Activated T-helper 1 cell treated with Interleukin-2 at 50 U/mL for 16 hours (primary cell): ENCODE data around the gene OBSCN.
A peak's percentile ranks its signal among the peaks of the same experiment; 100 is the strongest.

Experiments used
- DNase-seq: peaks from one replicate; pipeline ENCODE4 v3.0.0-alpha.2; 2020; ENCODE audit warnings: low read depth

OBSCN gene

GRCh38 chr1:228207851-228208821, at the start of gene OBSCN:
Gene OBSCN, plus strand, starts transcription at chr1:228208044. Its CDS starts 3,740 bp downstream, at chr1:228211784.
- DNase-seq: no peak

GRCh38 chr1:228158151-228159007, 49.5 kb upstream of the OBSCN start:
- no peak for DNase-seq

- no peak for DNase-seq
Observed at GRCh38 chr1:228159008-228159665, 48.7 kb upstream of the OBSCN start.

GRCh38 chr1:228160201-228160761, 47.6 kb upstream of the OBSCN start:
- no peak for DNase-seq

DNA sequence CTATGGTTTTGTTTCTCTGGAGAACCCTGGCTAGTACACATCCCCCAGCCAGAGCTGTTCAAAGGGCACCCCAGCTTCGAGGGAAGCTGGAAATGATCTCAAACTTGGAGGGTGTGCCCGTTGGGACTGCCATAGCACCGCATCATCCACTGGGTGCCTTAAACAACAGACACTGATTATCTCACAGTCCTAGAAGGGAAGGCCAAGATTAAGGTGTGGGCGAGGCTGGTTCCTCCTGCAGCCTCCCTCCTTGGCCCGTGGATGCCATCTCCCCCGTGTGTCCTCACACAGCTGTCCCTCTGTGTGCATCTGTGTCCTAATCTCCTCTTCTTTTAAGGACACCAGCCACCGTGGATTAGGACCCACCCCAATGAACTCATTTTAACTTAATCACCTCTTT, 46.5 kb upstream of the OBSCN start:
- no peak for DNase-seq

DNA sequence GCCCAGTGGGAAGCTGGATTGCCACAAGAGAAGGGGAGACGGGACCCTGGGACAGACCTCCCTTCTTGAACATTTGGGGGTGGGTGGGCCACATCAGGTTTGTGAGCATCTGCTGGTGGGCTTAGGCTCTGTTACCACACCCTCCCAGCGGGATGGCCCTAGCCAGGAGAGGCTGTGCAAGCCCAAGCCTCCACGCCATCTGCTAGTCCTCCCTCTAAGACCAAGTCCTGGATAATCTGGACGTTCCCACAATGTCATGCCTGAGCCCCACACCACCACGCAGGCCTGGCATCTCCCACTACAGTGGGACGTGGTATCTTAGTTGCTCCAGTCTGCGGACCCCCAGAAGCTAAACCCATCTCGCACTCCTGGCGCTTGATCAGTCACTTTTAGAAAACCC, 46.0 kb upstream of the OBSCN start:
- no peak for DNase-seq

DNA sequence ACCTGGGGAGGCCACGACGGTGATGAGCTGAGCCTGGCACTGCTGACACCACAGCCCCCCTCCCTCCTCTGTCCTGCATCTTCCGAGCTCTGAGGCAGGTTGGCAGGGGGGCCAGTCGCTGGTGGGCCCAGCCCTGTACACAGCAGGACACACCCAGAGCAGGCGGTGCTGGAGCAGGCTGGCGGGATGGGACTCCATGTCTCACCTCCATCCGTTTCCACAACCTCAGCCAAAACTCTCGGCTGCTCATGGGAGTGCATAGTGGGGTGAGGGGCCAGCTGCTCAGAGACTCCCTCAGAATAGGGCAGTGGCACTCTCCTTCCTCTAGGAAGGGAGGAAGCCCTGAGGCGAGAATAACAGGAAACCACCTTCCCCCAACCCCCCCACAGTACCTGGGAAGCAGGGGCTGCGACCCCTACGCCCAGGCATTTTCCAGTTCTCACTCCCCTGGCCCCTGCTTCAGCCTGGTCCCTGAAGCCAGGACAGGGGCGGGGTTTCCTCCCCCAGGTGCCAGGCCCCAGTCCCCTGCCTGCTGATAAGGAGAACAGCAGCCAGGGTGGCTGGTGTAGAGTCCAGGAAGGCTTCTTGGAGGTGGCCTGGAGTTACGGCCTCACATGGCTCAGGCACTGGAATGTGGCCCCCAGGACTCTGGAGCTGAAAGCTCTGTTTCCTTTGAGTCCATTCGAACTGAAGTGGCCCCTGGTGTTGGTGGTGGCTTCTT, 45.4 kb upstream of the OBSCN start:
- no peak for DNase-seq

GRCh38 chr1:228163007-228163753, 44.7 kb upstream of the OBSCN start:
- DNase-seq: no peak

DNA sequence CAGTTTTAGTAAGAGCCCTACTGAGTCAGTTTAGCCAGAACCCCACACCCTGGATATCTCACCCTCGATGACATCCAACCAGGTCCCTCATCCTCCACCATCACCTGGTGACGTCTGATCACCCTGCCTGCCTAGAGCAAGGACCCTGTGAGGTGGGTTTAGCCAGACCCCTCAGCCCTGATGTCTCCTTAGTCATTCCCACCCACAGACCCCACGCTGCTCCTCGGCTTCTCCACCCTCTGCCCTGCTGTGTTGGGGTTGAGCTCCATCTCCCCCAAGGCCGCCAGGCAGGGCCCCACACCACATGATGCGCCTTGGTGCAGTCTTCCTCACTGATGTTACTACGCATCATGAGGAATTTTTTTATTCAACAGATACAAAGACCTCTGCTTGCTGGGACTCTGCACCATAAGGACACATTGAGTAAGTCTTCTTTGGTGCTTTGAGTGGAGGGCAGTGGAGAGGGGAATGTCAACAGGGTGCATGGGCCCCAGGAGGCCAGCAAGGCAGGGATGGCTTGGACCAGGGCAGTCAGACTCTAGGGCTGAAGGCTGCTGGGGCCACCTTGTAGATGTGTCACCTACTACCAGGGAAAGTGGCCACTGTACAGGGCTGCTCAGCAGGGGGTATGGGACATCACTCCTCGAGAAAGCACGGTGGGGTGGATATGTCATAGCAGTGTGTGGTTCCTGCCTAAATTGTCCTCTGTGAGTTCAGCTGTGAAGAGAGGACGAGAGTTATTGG, 43.9 kb upstream of the OBSCN start:
- DNase-seq: no peak

GRCh38 chr1:228164561-228165371, 43.1 kb upstream of the OBSCN start:
- DNase-seq: no peak

DNA sequence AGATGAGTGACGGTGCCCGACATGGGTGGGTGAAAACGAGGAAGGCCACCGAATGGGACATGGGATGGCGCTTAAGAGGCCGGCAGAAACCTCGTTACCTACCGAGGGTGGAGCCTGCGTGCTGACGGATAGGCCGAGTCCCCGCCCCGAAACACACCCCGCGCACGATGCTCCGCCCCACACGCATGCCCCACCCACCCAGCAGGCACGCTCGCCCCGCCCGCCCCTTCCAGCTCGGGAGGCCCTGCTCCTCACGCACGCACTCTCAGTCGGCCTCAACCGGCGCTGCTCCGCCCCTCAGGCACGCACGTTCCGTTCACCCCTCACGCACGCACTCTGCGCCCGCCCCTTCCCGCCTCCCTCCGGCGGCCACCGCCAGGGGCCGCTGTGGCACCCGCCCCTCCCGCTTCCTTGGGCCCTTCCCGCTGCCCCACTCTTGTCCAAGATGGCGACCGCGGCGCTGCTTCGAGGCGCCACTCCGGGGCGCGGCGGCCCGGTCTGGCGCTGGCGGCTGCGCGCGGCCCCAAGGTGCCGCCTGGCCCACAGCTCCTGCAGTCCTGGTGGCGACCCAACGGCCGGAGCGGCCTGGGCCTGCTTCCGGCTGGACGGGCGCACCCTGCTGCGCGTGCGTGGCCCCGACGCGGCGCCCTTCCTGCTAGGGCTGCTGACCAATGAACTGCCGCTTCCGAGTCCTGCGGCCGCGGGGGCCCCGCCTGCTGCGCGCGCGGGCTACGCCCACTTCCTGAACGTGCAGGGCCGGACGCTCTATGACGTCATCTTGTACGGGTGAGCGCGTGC, 42.3 kb upstream of the OBSCN start, which contains the start of gene IBA57:
IBA57 (plus strand) TSS at position 433 of the 798 bp plus-strand sequence; CDS start at position 446, 13 bp downstream.
- peak; percentile 100 for DNase-seq

- no peak for DNase-seq
Observed at GRCh38 chr1:228166170-228166936, 41.5 kb upstream of the OBSCN start.

DNA sequence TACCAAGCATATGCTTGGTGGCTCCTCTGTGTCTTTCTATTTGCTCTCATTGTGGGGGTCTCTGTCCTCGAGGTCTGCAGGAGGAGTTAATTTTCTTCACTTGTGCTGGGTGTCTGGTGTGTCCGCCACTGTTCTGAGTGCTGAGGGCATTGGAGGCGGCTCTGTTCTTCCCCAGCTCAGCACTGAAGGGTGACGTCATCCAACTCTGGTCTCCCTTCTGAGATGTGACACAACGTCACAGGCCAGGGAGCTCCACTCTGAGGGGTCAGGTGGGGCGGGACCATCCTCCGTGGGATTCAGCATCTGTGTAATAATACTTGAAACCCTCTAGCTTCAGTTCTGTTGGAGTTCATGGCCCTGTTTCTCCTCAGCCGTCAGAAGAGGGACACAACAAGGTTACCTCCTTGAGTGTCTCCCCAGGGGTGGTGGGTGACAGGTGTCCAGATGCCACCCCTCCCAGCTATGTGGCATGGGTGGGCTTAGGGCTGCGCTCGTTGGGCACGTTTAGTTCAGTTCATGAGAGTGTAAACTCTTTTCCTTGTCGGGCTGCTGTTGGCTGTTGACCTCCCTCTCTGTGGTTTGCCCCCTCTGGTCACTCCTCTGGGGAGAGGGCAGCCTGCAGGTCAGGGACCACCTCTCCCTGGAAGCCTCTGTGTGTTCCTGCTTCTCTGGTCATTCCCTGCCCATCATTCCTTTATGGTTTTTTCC, 39.1 kb upstream of the OBSCN start:
- DNase-seq: no peak

DNA sequence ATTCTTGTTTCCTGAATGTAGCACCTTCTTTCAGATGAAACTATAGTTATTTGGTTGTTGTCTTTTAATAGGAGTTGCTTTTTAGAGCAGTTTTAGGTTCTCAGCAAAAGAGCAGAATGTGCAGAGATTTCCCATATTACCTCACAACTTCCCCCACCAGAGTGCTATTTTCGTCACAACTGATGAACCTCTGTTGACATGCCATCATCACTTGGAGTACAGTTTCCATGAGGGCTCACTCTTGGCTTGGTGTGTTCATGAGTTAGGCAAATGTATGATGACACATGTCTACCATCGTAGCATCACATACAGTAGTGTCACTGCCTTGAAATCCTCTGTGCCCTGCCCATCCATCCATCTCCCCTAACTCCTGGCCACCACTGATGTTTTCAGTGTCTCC, 38.5 kb upstream of the OBSCN start:
- DNase-seq: no peak

DNA sequence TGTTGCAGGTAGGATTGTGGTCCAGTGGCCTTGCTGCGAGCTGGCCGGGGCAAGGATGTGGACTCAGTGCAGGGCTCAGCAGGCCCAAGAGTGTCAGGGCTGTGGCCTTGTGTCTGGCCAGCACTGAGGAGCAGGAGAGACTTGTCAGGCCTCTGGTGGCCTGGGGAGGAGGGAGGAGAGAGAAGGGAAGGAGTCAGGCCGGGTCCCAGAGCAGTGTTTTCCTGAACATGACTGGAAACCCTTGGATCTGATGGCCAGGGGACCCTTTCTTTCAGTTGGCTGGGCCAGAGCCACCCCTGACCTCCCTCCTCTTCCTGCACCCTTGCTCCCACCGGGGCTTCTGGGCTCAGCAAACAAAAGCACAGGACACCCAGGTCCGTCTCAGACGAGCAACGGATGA, 37.2 kb upstream of the OBSCN start:
- DNase-seq: no peak

- no peak for DNase-seq
Observed at GRCh38 chr1:228171221-228171891, 36.5 kb upstream of the OBSCN start.
